Muscle layer of colon (tissue), 2 donors: ENCODE measurements around the gene SYMPK.

Experiments used
- H3K27ac ChIP-seq: one replicate; pipeline ENCODE4 v1.7.0; 2013; ENCODE audit warnings: low read depth, mild to moderate bottlenecking, low read length, moderate library complexity
- H3K27me3 ChIP-seq, 2 donors: one replicate each; pipeline ENCODE4 v1.7.0; 2013; ENCODE audit warnings: low read length in 2 of 2, mild to moderate bottlenecking in 2 of 2; ENCODE audit not compliant: insufficient read depth in 2 of 2, control insufficient read depth in 1 of 2
- H3K36me3 ChIP-seq: one replicate; pipeline ENCODE4 v1.7.0; 2013; ENCODE audit warnings: mild to moderate bottlenecking, low read length; ENCODE audit not compliant: insufficient read depth
- H3K4me1 ChIP-seq: one replicate; pipeline ENCODE4 v1.7.0; 2013; ENCODE audit warnings: mild to moderate bottlenecking, low read length; ENCODE audit not compliant: insufficient read depth
- H3K4me3 ChIP-seq, 2 donors: one replicate each; pipeline ENCODE4 v1.7.0; 2013; ENCODE audit warnings: low read length in 2 of 2, low read depth in 1 of 2, mild to moderate bottlenecking in 1 of 2, moderate library complexity in 1 of 2
- H3K9ac ChIP-seq: one replicate; pipeline ENCODE4 v1.7.0; 2013; ENCODE audit warnings: low read length
- H3K9me3 ChIP-seq: one replicate; pipeline ENCODE4 v1.7.0; 2013; ENCODE audit warnings: mild to moderate bottlenecking, low read length
- donor health status: abdominal sarcoma.
- donor health status: Adenocarcinoma of cecum.

The SYMPK gene

GRCh38 chr19:45862271-45862563 is 730 bp downstream of the SYMPK start:
- Histone ChIP-seq H3K9ac (peak overlapping the region; percentile 81), H3K27me3 (peaks cover 15 to 19% of the 10 kb centered on the region in 2 donors), H3K4me1 (peaks cover 16% of the 10 kb centered on the region), H3K27ac (peak overlapping the region; percentile 77), H3K36me3 (no peaks in the 10 kb centered on the region), H3K4me3 (peak overlapping the region; percentile 45 to 87), H3K9me3 (no peaks in the 10 kb centered on the region)

GRCh38 chr19:45860359-45861259 is 2.3 kb downstream of the SYMPK start:
- Histone ChIP-seq H3K27ac (no peak overlapping the region), H3K4me3 (no peak overlapping the region), H3K9ac (no peak overlapping the region), H3K4me1 (peaks cover 16% of the 10 kb centered on the region), H3K36me3 (no peaks in the 10 kb centered on the region), H3K27me3 (peaks cover 15 to 19% of the 10 kb centered on the region in 2 donors), H3K9me3 (no peaks in the 10 kb centered on the region)

GRCh38 chr19:45854167-45854778 is 8.7 kb downstream of the SYMPK start:
- H3K9ac ChIP-seq = no peak overlapping the region
- H3K27me3 ChIP-seq = no peaks in the 10 kb centered on the region
- H3K36me3 ChIP-seq = peaks cover 40% of the 10 kb centered on the region
- H3K4me3 ChIP-seq = no peak overlapping the region
- no peaks in the 10 kb centered on the region for H3K4me1 ChIP-seq
- H3K27ac ChIP-seq = no peak overlapping the region
- H3K9me3 ChIP-seq = no peaks in the 10 kb centered on the region

- Histone ChIP-seq H3K4me3 (no peak overlapping the region), H3K9me3 (no peaks in the 10 kb centered on the region), H3K36me3 (peaks cover 52% of the 10 kb centered on the region), H3K4me1 (no peaks in the 10 kb centered on the region), H3K27me3 (no peaks in the 10 kb centered on the region), H3K27ac (no peak overlapping the region), H3K9ac (no peak overlapping the region)
These were observed 10.0 kb downstream of the SYMPK start for GRCh38 chr19:45852983-45853382.

GRCh38 chr19:45852145-45852750 is 10.7 kb downstream of the SYMPK start:
- no peak overlapping the region for H3K4me3 ChIP-seq
- H3K36me3 ChIP-seq = peaks cover 59% of the 10 kb centered on the region
- no peaks in the 10 kb centered on the region for H3K27me3 ChIP-seq
- no peak overlapping the region for H3K27ac ChIP-seq
- no peak overlapping the region for H3K9ac ChIP-seq
- no peaks in the 10 kb centered on the region for H3K9me3 ChIP-seq
- no peaks in the 10 kb centered on the region for H3K4me1 ChIP-seq

- no peak overlapping the region for H3K27ac ChIP-seq
- H3K9me3 ChIP-seq = no peaks in the 10 kb centered on the region
- no peak overlapping the region for H3K9ac ChIP-seq
- H3K4me3 ChIP-seq = no peak overlapping the region
- H3K36me3 ChIP-seq = peaks cover 75% of the 10 kb centered on the region
- H3K4me1 ChIP-seq = no peaks in the 10 kb centered on the region
- H3K27me3 ChIP-seq = no peaks in the 10 kb centered on the region
These were observed 14.0 kb downstream of the SYMPK start for GRCh38 chr19:45848922-45849321.

- Histone ChIP-seq H3K4me3 (no peak overlapping the region), H3K9ac (no peak overlapping the region), H3K27me3 (no peaks in the 10 kb centered on the region), H3K27ac (no peak overlapping the region), H3K36me3 (peaks cover 74% of the 10 kb centered on the region), H3K9me3 (no peaks in the 10 kb centered on the region), H3K4me1 (no peaks in the 10 kb centered on the region)
These were observed 15.3 kb downstream of the SYMPK start for GRCh38 chr19:45847663-45848062.

- Histone ChIP-seq H3K9me3 (no peaks in the 10 kb centered on the region), H3K36me3 (peaks cover 55% of the 10 kb centered on the region), H3K4me3 (no peak overlapping the region), H3K27me3 (no peaks in the 10 kb centered on the region), H3K4me1 (no peaks in the 10 kb centered on the region), H3K9ac (no peak overlapping the region), H3K27ac (no peak overlapping the region)
These were observed 20.7 kb downstream of the SYMPK start for GRCh38 chr19:45842198-45842597.

- Histone ChIP-seq H3K4me1 (no peaks in the 10 kb centered on the region), H3K9ac (no peak overlapping the region), H3K27me3 (no peaks in the 10 kb centered on the region), H3K36me3 (peaks cover 54% of the 10 kb centered on the region), H3K9me3 (no peaks in the 10 kb centered on the region), H3K4me3 (no peak overlapping the region), H3K27ac (no peak overlapping the region)
These were observed 28.0 kb downstream of the SYMPK start for GRCh38 chr19:45834970-45835369.

GRCh38 chr19:45828945-45829344 is 34.0 kb downstream of the SYMPK start:
- Histone ChIP-seq H3K27ac (no peak overlapping the region), H3K9me3 (no peaks in the 10 kb centered on the region), H3K36me3 (peaks cover 78% of the 10 kb centered on the region), H3K4me3 (no peak overlapping the region), H3K9ac (no peak overlapping the region), H3K27me3 (no peaks in the 10 kb centered on the region), H3K4me1 (no peaks in the 10 kb centered on the region)

- H3K4me3 ChIP-seq = no peak overlapping the region
- no peaks in the 10 kb centered on the region for H3K27me3 ChIP-seq
- no peaks in the 10 kb centered on the region for H3K4me1 ChIP-seq
- H3K9ac ChIP-seq = no peak overlapping the region
- H3K36me3 ChIP-seq = peaks cover 82% of the 10 kb centered on the region
- H3K9me3 ChIP-seq = no peaks in the 10 kb centered on the region
- no peak overlapping the region for H3K27ac ChIP-seq
These were observed 34.4 kb downstream of the SYMPK start for GRCh38 chr19:45828523-45828922.
